Measurements from ENCODE around the gene ZNF488.

Gene ZNF488

DNA sequence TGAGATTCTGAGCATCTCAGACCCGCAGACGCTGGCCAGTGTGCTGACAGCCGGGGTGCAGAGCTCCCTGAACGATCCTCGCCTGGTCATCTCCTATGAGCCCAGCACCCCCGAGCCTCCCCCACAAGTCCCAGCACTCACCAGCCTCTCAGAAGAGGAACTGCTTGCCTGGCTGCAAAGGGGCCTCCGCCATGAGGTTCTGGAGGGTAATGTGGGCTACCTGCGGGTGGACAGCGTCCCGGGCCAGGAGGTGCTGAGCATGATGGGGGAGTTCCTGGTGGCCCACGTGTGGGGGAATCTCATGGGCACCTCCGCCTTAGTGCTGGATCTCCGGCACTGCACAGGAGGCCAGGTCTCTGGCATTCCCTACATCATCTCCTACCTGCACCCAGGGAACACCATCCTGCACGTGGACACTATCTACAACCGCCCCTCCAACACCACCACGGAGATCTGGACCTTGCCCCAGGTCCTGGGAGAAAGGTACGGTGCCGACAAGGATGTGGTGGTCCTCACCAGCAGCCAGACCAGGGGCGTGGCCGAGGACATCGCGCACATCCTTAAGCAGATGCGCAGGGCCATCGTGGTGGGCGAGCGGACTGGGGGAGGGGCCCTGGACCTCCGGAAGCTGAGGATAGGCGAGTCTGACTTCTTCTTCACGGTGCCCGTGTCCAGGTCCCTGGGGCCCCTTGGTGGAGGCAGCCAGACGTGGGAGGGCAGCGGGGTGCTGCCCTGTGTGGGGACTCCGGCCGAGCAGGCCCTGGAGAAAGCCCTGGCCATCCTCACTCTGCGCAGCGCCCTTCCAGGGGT is 35.2 kb downstream of the ZNF488 start:
- no peak for DNase-seq

DNA sequence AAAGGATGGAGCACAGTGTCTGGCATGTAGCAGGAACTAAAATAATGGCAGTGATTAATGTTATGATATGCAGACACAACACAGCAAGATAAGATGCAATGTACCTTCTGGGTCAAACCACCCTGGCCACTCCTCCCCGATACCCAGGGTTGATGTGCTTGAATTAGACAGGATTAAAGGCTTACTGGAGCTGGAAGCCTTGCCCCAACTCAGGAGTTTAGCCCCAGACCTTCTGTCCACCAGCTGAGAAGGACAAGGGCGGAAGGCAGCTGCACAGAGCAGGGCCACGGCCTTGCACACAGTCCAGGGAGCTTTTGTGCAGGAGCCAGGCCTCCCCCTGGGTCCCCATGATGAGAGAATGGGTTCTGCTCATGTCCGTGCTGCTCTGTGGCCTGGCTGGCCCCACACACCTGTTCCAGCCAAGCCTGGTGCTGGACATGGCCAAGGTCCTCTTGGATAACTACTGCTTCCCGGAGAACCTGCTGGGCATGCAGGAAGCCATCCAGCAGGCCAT is 35.9 kb downstream of the ZNF488 start, which contains the start of gene RBP3:
RBP3 (plus strand) TSS at position 226 of the 514 bp plus-strand sequence; CDS start at position 348, 122 bp downstream.
- DNase-seq = no peak

DNA sequence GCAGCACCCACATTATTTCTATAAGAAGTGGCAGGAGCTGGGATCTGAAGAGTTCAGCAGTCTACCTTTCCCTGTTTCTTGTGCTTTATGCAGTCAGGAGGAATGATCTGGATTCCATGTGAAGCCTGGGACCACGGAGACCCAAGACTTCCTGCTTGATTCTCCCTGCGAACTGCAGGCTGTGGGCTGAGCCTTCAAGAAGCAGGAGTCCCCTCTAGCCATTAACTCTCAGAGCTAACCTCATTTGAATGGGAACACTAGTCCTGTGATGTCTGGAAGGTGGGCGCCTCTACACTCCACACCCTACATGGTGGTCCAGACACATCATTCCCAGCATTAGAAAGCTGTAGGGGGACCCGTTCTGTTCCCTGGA is 36.8 kb downstream of the ZNF488 start:
- DNase-seq = no peak

DNA sequence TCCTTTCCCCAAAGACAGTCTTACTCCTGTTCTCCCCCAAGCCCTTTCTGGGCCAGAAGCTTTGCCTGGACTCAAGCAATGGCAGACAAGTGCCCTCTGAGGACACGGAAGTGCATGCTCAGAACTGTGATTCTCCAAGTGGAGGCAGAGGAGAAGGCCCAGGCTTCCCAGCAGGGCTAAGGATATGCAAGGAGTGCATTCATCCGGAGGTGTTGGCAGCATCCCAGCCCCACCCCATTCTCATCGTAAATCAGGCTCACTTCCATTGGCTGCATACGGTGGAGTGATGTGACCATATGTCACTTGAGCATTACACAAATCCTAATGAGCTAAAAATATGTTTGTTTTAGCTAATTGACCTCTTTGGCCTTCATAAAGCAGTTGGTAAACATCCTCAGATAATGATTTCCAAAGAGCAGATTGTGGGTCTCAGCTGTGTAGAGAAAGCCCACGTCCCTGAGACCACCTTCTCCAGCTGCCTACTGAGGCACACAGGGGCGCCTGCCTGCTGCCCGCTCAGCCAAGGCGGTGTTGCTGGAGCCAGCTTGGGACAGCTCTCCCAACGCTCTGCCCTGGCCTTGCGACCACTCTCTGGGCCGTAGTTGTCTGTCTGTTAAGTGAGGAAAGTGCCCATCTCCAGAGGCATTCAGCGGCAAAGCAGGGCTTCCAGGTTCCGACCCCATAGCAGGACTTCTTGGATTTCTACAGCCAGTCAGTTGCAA is 37.4 kb downstream of the ZNF488 start:
- DNase-seq = no peak

DNA sequence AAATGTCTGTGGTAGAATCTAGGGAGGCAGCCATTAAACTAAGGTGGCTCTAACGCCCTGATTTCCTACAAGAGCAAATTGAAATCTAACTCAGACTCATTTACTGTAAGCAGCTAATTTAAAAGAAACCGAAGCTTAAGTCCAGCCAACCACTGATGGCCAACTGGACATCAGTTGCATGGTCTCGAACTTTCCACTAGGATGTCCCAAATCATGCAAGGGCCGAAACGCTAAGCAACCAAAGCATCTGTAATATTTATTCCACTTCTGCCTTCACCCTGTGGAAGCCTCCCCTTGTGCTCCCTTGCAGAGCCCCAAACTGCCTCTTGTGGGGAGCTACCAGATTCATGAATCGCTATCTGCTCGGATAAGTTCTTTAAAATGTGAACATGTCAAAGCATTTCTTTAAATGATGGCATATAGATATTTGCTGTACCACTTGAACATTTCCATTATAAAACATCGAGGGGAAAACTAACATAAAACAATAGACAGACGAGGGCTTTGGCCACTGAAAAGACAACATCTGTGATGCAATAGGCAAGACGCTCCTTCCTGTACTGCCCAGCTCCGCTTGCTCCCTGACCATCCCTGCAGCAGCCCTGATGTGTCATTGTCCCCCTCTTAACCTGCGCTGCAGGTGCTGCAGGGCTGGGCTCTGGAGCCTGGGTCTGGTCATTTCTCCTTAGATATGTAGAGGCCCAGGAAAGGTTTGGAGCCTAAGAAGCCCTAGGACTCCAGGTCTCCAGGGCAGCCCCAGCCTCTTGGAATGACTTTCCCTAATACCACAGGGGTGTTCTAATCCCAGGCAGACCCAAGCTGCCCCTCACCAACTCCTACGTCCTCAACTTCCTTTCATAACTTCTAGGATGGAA is 38.9 kb downstream of the ZNF488 start:
- DNase-seq = no peak

DNA sequence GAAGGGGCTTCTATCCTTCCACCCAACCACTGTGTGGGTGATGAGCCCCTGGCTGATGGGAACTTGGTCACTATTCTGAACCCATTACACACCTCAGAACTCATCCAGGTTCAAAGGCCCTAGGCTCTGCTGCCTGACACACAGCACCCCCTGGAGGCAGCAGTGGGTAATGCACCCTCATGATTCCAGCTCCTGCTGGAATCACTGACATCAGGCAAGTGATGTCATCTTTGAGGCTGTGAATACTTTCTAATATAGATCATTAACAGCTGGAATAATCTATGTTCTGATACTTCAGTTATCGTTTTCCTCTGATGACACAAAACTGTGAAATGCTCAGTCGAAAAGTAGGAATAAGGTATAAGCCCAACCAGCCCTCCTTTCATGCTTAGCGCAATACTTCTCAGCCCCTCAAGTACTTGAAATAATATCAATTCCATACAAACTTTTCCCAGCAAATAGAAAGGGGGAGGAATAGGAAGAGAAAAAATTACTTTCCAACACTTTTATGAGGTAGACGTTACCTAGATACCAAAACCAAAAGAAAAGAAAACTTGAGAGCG is 43.4 kb downstream of the ZNF488 start:
- no peak for DNase-seq

DNA sequence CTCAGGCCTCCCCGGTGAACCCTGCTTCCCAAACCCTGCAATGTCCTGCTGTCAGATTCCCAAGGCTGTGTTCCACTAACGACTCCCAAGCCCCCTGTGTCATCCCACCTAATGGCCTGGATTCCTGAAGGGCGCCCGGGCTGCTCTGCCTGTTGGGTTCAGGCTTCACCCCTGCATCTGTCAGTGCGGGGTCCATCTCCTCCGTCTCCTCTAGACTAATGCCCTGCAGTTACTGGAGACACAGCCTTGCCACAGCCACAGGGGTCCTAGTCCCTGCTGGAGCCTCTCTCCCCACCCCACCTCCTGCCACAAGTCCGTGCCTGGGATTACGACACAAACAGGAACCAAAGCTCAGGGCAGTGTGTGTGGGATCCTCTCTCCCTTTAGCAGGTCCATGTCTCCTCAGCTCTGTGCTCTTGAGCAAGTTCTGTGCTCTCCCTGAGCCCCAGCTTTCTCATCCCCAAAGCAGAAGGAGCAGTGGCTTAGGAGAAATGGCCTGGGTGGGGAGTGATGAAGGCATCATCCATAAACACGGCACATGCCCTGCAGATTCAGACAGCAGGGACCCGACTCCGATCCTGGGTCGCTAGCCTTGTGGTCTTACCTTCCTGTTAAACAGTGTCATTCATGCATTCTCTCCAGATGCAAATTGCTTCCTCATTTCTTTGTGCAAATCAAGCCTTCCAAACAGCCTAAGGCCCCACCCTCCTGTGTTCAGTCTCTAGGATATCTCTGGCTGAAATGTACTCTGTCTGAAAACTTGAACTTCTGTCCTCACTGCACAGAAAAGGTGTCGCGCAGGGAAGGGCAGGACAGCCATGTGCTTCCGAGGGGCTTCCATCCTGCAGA is 44.1 kb downstream of the ZNF488 start:
- DNase-seq = no peak

DNA sequence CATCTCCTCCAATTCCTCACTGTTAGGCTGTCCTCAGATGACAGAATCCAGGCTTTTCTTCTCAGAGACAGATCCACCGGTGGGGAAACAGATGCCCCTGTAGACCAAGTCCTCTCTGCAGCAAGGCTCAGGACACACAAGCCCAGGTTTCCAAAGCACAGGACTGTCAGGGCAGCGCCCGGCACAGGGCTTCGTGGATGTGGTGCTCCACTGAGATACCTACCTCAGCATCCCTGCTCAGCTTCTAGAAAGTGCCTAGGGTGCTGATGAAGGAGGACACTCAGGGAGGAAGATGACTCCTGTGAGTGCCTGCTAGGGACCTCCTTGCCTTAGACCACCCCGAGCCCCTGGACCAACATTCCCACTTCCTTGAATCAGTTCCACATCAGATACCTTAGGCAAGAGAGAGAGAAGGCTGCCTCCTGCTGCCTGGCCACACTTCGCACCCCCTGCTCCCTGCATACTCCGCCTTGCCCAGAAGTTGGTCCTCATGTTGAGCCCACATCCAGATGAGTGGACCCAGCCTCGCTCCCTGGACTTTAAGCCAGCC is 44.8 kb downstream of the ZNF488 start:
- DNase-seq = no peak

DNA sequence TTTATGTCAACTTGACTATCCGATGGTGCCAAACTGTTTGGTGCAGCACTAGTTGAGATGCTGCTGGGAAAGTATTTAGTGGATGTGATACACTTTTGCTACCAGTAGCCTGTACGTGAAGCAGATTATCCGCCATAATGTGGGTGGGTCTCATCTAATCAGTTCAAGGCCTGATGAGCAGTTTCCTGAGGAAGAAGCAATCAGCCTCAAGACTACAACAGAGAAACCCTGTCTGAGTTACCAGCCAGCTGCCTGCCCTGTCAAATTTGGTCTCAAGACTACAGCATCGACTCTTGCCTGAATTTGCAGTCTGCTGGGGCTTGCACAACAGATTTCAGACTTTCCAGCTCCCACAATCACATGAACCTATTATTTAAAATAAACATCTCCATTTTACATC is 46.8 kb downstream of the ZNF488 start:
- no peak for DNase-seq

DNA sequence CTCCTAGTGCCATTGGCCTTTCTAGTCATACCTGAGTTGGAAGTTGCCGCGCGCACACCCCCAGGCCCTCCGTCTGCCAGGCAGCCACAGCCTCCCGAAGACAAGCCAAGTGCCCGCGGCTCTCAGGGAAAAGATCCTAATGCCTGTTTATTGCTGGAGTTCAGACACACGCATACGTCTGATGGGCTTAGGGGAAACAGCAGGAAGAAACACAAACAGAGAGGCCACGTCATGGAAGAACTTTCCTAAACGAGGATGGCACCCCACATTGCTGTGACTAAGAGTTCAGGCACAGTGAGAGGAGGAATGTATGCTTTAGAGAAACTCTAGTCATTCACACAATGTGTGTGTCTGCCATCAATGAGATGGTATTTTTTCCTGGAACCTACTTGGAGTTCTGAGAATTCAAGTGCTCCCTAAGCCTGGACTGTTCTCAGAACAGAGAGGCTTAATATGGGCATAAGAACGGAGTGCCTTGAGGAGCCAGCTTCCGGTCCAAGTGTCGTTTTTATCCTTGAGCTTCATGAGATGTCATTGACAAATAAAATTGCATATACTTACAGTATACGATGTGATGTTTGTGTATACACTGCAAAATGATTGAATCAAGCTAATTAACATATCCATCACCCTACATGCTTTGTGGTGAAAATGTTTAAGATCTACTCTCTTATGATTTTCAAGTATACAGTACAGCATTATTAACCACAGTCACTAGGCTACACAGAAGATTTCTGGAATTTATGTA is 47.5 kb downstream of the ZNF488 start:
- no peak for DNase-seq

DNA sequence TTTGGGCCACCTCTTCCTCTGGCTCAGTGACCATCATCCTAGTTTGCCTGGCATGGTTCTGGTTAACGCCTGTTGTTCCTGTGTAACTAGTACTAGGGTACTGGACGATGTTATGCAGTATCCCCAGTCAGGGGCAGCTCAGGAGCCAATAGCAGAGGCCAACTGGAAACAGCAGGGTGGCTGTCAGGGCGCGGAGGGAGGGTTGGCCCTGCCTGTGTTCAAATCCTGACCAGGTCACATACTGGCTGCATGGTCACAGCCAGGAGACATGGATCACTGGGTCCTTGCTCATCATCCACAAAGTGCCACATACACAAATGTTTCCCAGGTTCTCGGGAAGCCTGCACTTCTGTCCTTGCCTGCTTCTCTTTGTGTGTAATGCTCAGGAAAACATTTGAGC is 48.2 kb downstream of the ZNF488 start:
- no peak for DNase-seq

DNA sequence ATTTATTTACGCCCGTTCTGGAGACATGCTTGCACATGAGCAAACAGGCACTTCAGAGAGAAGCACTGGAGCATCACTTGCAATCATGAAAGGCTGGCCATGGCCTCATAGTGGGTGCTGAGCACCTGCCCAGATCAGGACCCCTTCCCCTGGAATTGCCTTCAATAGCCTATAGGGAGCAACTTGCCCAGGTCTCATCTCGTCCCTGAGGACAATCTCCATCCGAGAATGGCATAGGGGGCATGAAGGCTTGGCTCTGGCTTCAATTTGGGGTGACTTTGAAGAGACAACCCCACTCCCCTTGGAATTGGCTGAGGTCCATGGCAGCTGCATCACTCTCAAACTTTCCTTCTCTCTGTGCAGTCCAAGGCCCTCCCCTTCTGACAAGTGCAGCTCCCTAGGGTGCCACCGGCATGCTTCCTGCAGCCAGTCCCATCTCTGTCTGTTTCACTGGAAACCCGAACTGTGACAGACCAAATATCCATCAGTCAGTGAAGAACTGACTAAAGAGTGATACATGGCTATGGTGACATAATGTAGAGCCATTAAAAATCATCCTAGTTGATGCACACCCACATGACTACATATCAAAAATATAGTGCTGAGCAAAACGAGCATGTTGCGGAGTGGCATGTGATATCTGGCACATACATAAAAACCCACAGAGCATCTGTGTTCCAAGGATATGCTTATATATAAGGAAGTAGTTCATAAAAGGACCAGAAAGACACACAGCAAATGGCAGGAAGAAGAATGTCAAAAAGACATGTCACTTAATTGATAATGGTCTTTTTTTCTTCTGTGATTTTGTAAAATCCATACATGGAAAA is 49.4 kb downstream of the ZNF488 start:
- no peak for DNase-seq

DNA sequence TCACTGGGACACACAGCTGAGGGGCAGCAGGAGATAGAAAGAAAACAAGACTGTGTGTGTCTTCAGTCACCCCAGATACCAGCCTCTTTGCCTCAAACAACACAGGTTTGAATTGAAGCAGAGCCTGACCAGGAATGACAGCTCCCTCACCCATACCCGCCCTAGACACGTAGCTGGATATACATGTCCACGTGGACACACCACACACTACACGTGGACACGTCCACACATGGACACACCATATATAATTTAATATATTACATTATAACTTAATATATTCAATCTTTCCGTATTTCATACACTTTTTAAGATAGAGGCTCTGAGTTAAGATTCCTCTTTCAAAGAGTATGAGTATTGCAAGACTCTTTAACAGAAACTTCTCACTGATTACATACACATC is 50.6 kb downstream of the ZNF488 start:
- DNase-seq = no peak

DNA sequence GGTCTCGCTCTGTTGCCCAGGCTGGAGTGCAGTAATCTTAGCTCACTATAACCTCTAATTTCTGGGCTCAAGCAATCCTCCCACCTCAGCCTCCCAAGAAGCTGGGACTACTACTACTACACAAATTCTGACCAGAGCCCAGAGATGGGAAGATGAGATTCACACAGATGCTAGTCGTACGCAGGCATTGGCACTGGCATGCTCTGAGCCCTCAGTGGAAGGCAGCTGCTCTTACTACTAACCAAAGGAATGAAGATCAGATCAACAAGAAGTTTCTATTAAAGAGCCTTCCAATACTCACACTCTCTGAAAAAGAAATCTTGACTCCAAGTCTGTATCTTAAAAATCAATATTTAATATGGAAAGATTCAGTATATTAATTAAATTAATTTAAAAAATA is 51.1 kb downstream of the ZNF488 start:
- DNase-seq = no peak

DNA sequence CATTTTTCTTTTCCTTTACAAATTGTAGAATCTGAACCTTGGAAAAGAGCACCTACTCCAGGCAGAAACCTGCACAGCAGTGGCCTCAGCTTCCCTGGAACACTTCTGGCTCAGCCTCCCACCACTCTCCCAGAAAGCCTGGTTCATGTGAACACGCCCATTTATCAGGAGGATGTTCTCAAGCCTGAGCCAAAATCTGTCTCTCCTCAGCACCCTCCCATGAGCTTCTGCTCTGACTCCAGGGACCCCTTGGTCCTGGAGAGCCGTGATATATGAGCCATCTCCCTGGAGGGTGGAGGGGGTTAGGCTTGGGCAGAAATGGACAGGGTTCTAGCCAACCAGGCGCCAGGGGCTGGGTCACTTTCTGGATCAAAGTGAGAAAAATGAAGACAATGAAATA is 51.7 kb downstream of the ZNF488 start:
- DNase-seq = no peak

DNA sequence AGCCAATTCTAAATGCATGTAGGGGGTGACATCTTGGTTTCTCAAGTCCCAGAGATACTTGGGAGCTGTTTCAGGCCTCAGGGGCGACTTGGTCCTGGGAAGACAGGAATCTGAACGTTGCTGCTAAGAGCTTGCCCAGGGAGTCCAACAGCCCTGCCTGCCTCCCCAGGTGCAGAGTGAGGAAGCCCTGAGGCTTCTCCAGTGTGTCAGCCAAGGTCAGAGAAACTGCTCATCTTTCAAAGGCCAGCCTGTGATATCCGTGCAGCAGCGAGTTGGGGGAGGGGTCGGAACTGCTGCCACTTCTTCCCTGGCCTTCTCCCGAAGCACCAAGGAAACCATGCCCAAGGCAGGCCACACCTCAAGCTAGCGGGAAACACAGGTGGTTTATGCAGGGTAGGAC is 52.1 kb downstream of the ZNF488 start:
- DNase-seq = no peak

DNA sequence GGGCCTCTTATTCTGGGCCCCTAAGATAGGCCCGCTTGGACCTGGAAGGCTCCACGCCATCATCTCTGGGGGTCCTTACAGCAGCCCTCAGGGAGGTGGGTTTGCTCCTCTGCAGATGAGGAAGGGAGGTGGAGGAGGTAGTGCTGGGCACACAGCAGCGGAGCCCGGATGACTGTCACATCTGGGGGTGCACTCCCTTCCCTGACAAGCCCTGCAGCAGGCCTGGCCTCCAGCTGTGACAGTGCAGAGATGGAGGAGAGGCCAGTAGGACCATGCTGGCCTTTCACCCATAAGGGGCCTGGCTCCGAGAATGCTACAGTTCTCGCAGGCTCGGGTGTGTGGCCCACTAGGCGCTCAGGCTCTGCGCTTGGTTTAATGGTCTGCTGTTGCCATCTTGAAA is 52.6 kb downstream of the ZNF488 start:
- no peak for DNase-seq

DNA sequence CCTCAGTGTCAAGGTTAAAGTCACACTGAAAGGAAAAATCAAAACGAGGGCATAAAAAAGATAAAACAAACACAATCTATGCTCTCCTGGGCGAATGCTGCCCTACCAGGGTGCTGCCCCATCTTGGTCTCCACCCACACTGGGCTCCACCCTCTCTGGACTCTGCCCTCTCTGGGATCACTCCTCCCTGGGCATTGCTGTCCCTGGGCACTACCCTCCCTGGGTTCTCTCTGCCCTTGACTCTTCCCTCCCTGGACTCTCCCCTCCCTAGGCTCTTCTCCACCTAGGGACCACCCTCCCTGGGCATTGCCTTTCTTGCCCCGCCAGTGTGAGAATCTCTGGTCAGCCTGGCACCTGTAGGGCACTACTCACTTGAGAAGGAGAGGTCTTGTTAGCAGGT is 53.3 kb downstream of the ZNF488 start:
- DNase-seq = no peak

DNA sequence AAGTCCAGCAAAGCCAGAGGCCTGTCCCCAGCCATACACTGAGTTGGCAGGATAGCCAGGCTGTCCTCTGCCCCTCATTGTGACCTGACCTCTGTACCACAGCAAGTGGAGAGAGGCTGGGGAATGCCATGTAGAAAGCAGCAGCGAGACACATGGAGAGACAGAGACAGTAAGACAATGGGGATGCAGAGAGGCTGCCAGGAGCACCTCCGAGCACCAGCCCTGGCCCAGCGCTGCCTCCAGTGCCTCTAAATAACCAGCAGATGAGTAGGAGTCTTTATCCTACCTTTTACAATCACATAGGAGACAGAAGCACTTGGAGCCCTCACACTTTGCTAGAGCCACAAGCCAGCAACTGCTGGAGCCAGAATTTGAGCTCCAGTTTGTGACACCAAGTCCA is 53.7 kb downstream of the ZNF488 start:
- DNase-seq = no peak

DNA sequence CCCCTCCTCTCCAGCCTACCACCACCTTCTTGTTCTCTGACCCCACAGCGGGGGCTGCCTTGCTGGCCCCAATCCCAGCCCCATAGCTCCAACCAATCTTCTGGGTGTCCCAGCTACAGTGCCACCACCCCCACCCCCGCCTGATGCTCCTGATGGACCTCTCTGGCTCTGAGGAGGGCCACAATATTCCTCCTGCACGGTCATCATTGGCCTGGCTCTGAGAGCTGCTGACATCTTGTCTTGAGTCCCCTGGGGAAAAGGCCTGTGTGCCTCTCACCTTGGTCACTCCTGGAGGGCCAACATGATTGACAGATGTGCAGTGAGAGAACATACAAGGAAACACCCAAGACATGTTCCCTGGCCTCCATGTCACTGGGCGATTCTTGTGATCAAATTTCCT is 54.2 kb downstream of the ZNF488 start:
- no peak for DNase-seq
